Stimulated activated CD4-positive, alpha-beta T cell treated with anti-CD3 and anti-CD28 coated beads, Interleukin-1b, Interleukin-23, amount 100 ng/mL, for 4 hours (primary cell): ENCODE data around the gene PPARGC1A.

Experiments used
- DNase-seq, 2 donors: peaks; one replicate each; pipeline ENCODE4 v3.0.0-alpha.2; 2020; ENCODE audit warnings: low read depth in 2 of 2

The PPARGC1A gene

GRCh38 chr4:23770011-23770410, 119.8 kb downstream of the PPARGC1A start:
- no peak for DNase-seq

- DNase-seq, result no peak
These were observed 120.4 kb downstream of the PPARGC1A start for GRCh38 chr4:23769406-23769805.

GRCh38 chr4:23768541-23768940, 121.3 kb downstream of the PPARGC1A start:
- no peak for DNase-seq

- no peak for DNase-seq
These were observed 123.5 kb downstream of the PPARGC1A start for GRCh38 chr4:23766344-23766743.

- DNase-seq, result no peak
These were observed 126.3 kb downstream of the PPARGC1A start for GRCh38 chr4:23763559-23763958.

- DNase-seq, result no peak
These were observed 127.3 kb downstream of the PPARGC1A start for GRCh38 chr4:23762551-23762950.

- no peak for DNase-seq
These were observed 130.8 kb downstream of the PPARGC1A start for GRCh38 chr4:23759066-23759465.

GRCh38 chr4:23754688-23755087, 135.2 kb downstream of the PPARGC1A start:
- no peak for DNase-seq

GRCh38 chr4:23750125-23750524, 139.7 kb downstream of the PPARGC1A start:
- no peak for DNase-seq

GRCh38 chr4:23747281-23747735, 142.5 kb downstream of the PPARGC1A start:
- DNase-seq, result no peak

GRCh38 chr4:23746672-23747071, 143.2 kb downstream of the PPARGC1A start:
- no peak for DNase-seq

- DNase-seq, result no peak
These were observed 143.8 kb downstream of the PPARGC1A start for GRCh38 chr4:23746027-23746426.

GRCh38 chr4:23745377-23745776, 144.5 kb downstream of the PPARGC1A start:
- DNase-seq, result no peak
